Measurements from ENCODE around the gene KCNK3.

DNA sequence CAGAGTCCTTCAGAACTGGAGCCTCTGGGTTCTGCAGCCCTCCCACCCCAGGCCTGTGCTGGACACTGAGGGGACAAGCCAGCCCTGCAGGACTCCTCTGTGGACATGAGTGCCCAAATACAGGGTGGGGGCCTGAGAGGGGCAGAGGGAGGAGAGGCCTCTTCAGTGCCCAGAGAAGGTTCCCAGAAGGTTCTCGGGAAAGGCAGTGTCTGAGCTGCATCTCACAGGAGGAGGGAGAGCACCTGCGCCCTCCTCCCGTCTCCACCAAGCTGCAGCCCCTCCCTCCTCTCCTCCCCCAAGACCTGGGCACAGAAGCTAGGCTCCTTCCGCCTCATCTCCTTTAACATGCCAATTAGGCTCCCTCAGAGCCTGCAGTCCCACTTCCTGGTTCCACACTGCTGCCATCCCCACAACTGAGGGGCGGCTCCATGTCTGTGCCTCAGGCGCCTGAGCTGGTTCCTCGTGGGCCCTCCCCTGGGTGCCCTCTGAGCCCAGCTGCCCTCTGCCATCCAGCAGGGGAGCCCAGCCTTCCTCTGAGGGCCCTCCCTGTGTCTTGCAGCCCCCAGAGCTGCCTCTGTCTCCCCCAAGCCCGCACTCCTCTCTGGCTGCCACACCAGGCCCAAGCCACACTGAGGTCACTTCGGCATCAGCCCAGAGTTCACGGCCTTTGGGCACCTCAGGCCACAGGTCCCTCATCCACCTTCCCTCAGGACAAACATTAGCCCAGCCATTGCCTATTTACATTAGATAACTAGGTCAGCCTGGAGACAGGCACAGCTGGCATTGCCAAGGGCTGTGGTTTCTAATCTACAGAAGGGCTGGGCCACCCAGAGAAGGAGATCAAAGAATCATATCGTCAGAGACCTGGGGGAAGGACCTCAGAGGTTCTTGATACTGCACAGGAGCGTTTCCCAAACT lies 28.9 kb downstream of the KCNK3 start:
- TF ChIP-seq EZH2 (IDR thresholded peaks at IDR 0.05; ENCODE audit: insufficient read depth, low read length), result no peak
- TF ChIP-seq, protein P1, sequence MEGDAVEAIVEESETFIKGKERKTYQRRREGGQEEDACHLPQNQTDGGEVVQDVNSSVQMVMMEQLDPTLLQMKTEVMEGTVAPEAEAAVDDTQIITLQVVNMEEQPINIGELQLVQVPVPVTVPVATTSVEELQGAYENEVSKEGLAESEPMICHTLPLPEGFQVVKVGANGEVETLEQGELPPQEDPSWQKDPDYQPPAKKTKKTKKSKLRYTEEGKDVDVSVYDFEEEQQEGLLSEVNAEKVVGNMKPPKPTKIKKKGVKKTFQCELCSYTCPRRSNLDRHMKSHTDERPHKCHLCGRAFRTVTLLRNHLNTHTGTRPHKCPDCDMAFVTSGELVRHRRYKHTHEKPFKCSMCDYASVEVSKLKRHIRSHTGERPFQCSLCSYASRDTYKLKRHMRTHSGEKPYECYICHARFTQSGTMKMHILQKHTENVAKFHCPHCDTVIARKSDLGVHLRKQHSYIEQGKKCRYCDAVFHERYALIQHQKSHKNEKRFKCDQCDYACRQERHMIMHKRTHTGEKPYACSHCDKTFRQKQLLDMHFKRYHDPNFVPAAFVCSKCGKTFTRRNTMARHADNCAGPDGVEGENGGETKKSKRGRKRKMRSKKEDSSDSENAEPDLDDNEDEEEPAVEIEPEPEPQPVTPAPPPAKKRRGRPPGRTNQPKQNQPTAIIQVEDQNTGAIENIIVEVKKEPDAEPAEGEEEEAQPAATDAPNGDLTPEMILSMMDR (IDR thresholded peaks at IDR 0.05; ENCODE audit: insufficient read depth, low read depth, low read length), result no peak

Data from astrocyte (in vitro differentiated cells and primary cell).